ENCODE measurements around the gene RAB23. TPM values are rescaled to one million over a fixed set of nuclear protein-coding genes. Genes with fewer than 3 reads are reported as not detected.

The RAB23 gene
- total RNA-seq, 2 donors from 2014 or later, result 43.7 to 44.7 TPM

- TF ChIP-seq, protein P1, sequence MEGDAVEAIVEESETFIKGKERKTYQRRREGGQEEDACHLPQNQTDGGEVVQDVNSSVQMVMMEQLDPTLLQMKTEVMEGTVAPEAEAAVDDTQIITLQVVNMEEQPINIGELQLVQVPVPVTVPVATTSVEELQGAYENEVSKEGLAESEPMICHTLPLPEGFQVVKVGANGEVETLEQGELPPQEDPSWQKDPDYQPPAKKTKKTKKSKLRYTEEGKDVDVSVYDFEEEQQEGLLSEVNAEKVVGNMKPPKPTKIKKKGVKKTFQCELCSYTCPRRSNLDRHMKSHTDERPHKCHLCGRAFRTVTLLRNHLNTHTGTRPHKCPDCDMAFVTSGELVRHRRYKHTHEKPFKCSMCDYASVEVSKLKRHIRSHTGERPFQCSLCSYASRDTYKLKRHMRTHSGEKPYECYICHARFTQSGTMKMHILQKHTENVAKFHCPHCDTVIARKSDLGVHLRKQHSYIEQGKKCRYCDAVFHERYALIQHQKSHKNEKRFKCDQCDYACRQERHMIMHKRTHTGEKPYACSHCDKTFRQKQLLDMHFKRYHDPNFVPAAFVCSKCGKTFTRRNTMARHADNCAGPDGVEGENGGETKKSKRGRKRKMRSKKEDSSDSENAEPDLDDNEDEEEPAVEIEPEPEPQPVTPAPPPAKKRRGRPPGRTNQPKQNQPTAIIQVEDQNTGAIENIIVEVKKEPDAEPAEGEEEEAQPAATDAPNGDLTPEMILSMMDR (IDR thresholded peaks at IDR 0.05), result no peak
- H3K4me3 ChIP-seq, result no peak overlapping the region
- no peak for DNase-seq (ENCODE audit: low spot score)
- no peaks in the 10 kb centered on the region for H3K9me3 ChIP-seq
- peaks cover 20 to 62% of the 10 kb centered on the region in 2 donors for H3K4me1 ChIP-seq (ENCODE audit: control insufficient read depth in 1 of 2, low read depth in 2 of 2)
- ATAC-seq (ENCODE audit: insufficient number of reproducible peaks, low FRiP score, low read depth), result no peak
- no peaks in the 10 kb centered on the region for H3K36me3 ChIP-seq
- no peaks in the 10 kb centered on the region for H3K27me3 ChIP-seq (replicated peaks; ENCODE audit: insufficient read depth)
- H3K27ac ChIP-seq, result peak overlapping the region; percentile 88 to 90
These were observed 34.4 kb upstream of the RAB23 start for GRCh38 chr6:57256541-57256940.

GRCh38 chr6:57255451-57256169 lies 33.5 kb upstream of the RAB23 start:
- ATAC-seq (ENCODE audit: insufficient number of reproducible peaks, low FRiP score, low read depth) (no peak), DNase-seq (ENCODE audit: low spot score) (no peak)
- no peaks in the 10 kb centered on the region for H3K36me3 ChIP-seq
- TF ChIP-seq, protein P1 (IDR thresholded peaks at IDR 0.05), result no peak
- no peaks in the 10 kb centered on the region for H3K9me3 ChIP-seq
- no peaks in the 10 kb centered on the region for H3K27me3 ChIP-seq (replicated peaks; ENCODE audit: insufficient read depth)
- H3K4me1 ChIP-seq (ENCODE audit: control insufficient read depth in 1 of 2, low read depth in 2 of 2), result peaks cover 16 to 52% of the 10 kb centered on the region in 2 donors
- peak overlapping the region in 1 of 2 donors; percentile 90 for H3K27ac ChIP-seq
- H3K4me3 ChIP-seq, result no peak overlapping the region

- Histone ChIP-seq H3K4me3 (no peak overlapping the region), H3K4me1 (ENCODE audit: control insufficient read depth in 1 of 2, low read depth in 2 of 2) (peaks cover 16 to 45% of the 10 kb centered on the region in 2 donors), H3K9me3 (no peaks in the 10 kb centered on the region), H3K36me3 (no peaks in the 10 kb centered on the region), H3K27ac (peak overlapping the region; percentile 51 to 86), H3K27me3 (replicated peaks; ENCODE audit: insufficient read depth) (no peaks in the 10 kb centered on the region)
- TF ChIP-seq, protein P1 (IDR thresholded peaks at IDR 0.05), result no peak
- DNase-seq (ENCODE audit: low spot score), result no peak
- ATAC-seq (ENCODE audit: insufficient number of reproducible peaks, low FRiP score, low read depth), result no peak
These were observed 32.1 kb upstream of the RAB23 start for GRCh38 chr6:57254055-57254717.

DNA sequence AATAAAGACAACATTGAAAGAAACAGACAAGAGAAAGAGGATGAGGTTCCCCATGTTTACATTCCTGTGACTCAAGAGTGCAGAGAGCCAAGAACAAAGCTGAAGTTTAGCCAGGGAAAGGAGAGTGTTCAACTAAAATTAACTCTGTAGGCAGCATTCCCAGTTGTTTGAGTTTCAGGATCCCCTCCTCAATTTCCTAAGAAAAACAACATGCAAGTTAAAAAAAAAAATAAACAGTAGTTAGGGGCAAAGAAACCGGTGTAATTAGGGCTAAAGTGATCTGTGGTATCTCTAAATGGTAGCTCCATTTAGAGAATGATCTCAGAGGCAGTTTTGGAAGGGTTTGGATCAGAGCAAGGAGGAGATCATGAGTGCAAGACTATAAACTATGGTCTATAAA lies 30.9 kb upstream of the RAB23 start:
- no peaks in the 10 kb centered on the region for H3K27me3 ChIP-seq (replicated peaks; ENCODE audit: insufficient read depth)
- H3K4me3 ChIP-seq, result no peak overlapping the region
- peaks cover 14 to 38% of the 10 kb centered on the region in 2 donors for H3K4me1 ChIP-seq (ENCODE audit: control insufficient read depth in 1 of 2, low read depth in 2 of 2)
- TF ChIP-seq, protein P1 (IDR thresholded peaks at IDR 0.05), result no peak
- H3K9me3 ChIP-seq, result no peaks in the 10 kb centered on the region
- no peaks in the 10 kb centered on the region for H3K36me3 ChIP-seq
- DNase-seq (ENCODE audit: low spot score), result no peak
- ATAC-seq (ENCODE audit: insufficient number of reproducible peaks, low FRiP score, low read depth), result no peak
- H3K27ac ChIP-seq, result peak overlapping the region; percentile 51 to 86

- Histone ChIP-seq H3K4me3 (peak overlapping the region; percentile 11), H3K27ac (peak overlapping the region; percentile 51 to 86), H3K9me3 (no peaks in the 10 kb centered on the region), H3K27me3 (replicated peaks; ENCODE audit: insufficient read depth) (no peaks in the 10 kb centered on the region), H3K4me1 (ENCODE audit: control insufficient read depth in 1 of 2, low read depth in 2 of 2) (peaks cover 14 to 32% of the 10 kb centered on the region in 2 donors), H3K36me3 (no peaks in the 10 kb centered on the region)
- DNase-seq (ENCODE audit: low spot score) (no peak), ATAC-seq (ENCODE audit: insufficient number of reproducible peaks, low FRiP score, low read depth) (peak; percentile 61)
- TF ChIP-seq, protein P1 (IDR thresholded peaks at IDR 0.05), result no peak
These were observed 30.0 kb upstream of the RAB23 start for GRCh38 chr6:57252137-57252536.

All from thoracic aorta (tissue), 2 donors.